IPS-18c (cell line): Measurements from ENCODE around the gene DZIP3.

ENCODE experiments used
- H3K4me3 ChIP-seq: 2 replicates; pipeline ENCODE4 v1.7.0; 2013; ENCODE audit warnings: low read depth, mild to moderate bottlenecking, low read length, moderate library complexity; ENCODE audit not compliant: insufficient read depth
- H3K9me3 ChIP-seq: one replicate; pipeline ENCODE4 v1.6.1; 2013; ENCODE audit warnings: mild to moderate bottlenecking, low read length, moderate library complexity; ENCODE audit not compliant: control insufficient read depth, insufficient read depth

The DZIP3 gene

DNA sequence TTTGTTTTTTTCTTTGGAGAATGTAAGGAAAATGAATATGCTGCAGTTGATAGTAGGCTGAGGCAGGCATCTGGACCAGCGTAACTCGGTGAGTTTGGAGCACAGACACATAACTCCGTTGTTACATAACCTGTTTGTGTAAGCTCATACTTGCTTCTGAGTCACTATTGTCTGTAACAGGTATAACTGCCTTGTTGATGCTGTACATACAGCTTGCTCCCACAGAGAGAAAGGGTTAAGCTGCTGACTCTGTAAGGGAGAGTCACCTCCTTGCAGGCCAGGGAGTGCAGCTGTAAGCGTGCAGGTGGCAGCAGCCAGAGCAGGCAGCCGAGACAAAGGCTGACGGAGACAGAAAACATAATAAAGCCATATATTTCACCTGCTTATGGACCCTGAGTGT, 147.3 kb downstream of the DZIP3 start:
- Histone ChIP-seq H3K4me3 (no peak overlapping the region), H3K9me3 (no peaks in the 10 kb centered on the region)

DNA sequence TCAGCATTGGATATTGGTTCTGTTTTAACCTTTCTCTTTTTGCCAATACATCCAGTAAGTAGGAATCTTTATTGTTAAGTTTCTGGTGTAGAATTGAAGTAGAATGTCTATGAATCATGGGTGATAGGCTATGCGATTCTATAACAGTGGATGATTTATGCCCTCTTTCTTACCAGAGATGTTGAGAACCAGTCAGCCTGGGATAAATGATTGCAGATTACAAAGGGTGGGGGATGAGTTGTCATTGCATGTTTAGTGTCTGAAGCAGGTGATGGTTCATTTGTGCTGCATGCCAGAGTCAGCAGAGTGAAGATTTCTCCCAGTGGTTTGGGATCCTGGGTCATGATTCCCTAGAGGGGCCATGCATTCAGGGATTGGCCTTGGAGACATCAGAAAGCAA, 153.4 kb downstream of the DZIP3 start:
- H3K9me3 ChIP-seq, result no peaks in the 10 kb centered on the region
- no peak overlapping the region for H3K4me3 ChIP-seq
